ENCODE results near the gene ARHGAP22.

- no peak for TF ChIP-seq GATA2 (IDR thresholded peaks at IDR 0.05; ENCODE audit: low read depth, low read length)
- no peak for TF ChIP-seq GATA3 (IDR thresholded peaks at IDR 0.05; ENCODE audit: low read depth, low read length)
Measured at GRCh38 chr10:48439581-48440041, 165.3 kb downstream of the ARHGAP22 start.
